Lower lobe of right lung (tissue), 2 donors: ENCODE data around the gene RNASE1. TPM values are rescaled to one million over a fixed set of nuclear protein-coding genes. Genes with fewer than 3 reads are reported as not detected.

Source experiments
- ATAC-seq, 2 donors: fragments of 200-7000 bp; cut with Tn5 transposase; one replicate each; pipeline ENCODE4 v1.9.1; 2020 to 2022; ENCODE audit warnings: mild to moderate bottlenecking in 2 of 2, moderate library complexity in 2 of 2
- DNase-seq: peaks from one replicate; pipeline ENCODE4 v3.0.0-alpha.2; 2020
- H3K27ac ChIP-seq: fragments of 200-600 bp; one replicate; pipeline ENCODE4 v1.8.0; 2022
- H3K27me3 ChIP-seq: fragments of 200-600 bp; one replicate; pipeline ENCODE4 v1.8.0; 2022; ENCODE audit warnings: low read depth
- H3K36me3 ChIP-seq: fragments of 200-600 bp; one replicate; pipeline ENCODE4 v1.8.0; 2022; ENCODE audit warnings: mild to moderate bottlenecking
- H3K4me1 ChIP-seq: fragments of 200-600 bp; one replicate; pipeline ENCODE4 v1.8.0; 2022
- H3K4me3 ChIP-seq: fragments of 200-600 bp; one replicate; pipeline ENCODE4 v1.8.0; 2022; ENCODE audit warnings: mild to moderate bottlenecking
- H3K9me3 ChIP-seq: fragments of 200-600 bp; one replicate; pipeline ENCODE4 v1.8.0; 2022
- CTCF ChIP-seq: fragments of 200-600 bp; IDR thresholded peaks from one replicate; pipeline ENCODE4 v1.8.0; 2022; ENCODE audit warnings: antibody characterized with exemption, mild to moderate bottlenecking
- intact Hi-C: fragments of 100-400 bp; cut with DNase I; formaldehyde crosslinking; loops from one replicate; pipeline ENCODE4 v1.11.0; 2022
- total RNA-seq: library from RNA; stranded (reverse); fragmentation: NEBNext Ultra II Directional; extraction: Animal tissue kit (Norgen Biotek cat#: 25700); gene quantifications from one replicate; pipeline ENCODE4 v1.2.1, GENCODE V29; 2021
- donor health status: DM: no; HTN: yes; CAD: no; lungs with severe emphysema.

RNASE1 gene
- total RNA-seq, 1 donor from 2014 or later: 694 TPM

GRCh38 chr14:20797164-20797563 lies 5.5 kb downstream of the RNASE1 start:
- TF ChIP-seq CTCF: no peak
- DNase-seq (no peak), ATAC-seq (no peak)
- no peak overlapping the region for H3K4me3 ChIP-seq
- H3K9me3 ChIP-seq: no peaks in the 10 kb centered on the region
- H3K27me3 ChIP-seq: no peaks in the 10 kb centered on the region
- intact Hi-C loops: no loop called here
- no peak overlapping the region for H3K27ac ChIP-seq
- H3K36me3 ChIP-seq: no peaks in the 10 kb centered on the region
- peaks cover 38% of the 10 kb centered on the region for H3K4me1 ChIP-seq

- no peak for TF ChIP-seq CTCF
- Histone ChIP-seq H3K27ac (no peak overlapping the region), H3K4me1 (peaks cover 42% of the 10 kb centered on the region), H3K27me3 (no peaks in the 10 kb centered on the region), H3K36me3 (no peaks in the 10 kb centered on the region), H3K9me3 (no peaks in the 10 kb centered on the region), H3K4me3 (no peak overlapping the region)
- DNase-seq (no peak), ATAC-seq (no peak)
- intact Hi-C loops: no loop called here
These were observed 7.8 kb downstream of the RNASE1 start for GRCh38 chr14:20794644-20795369.

GRCh38 chr14:20792556-20792955 lies 10.1 kb downstream of the RNASE1 start:
- intact Hi-C loops: no loop called here
- H3K9me3 ChIP-seq: no peaks in the 10 kb centered on the region
- peaks cover 31% of the 10 kb centered on the region for H3K4me1 ChIP-seq
- no peak overlapping the region for H3K27ac ChIP-seq
- no peaks in the 10 kb centered on the region for H3K36me3 ChIP-seq
- no peaks in the 10 kb centered on the region for H3K27me3 ChIP-seq
- DNase-seq (no peak), ATAC-seq (no peak)
- no peak overlapping the region for H3K4me3 ChIP-seq
- no peak for TF ChIP-seq CTCF

GRCh38 chr14:20791597-20791996 lies 11.0 kb downstream of the RNASE1 start:
- intact Hi-C loops: no loop called here
- no peak for ATAC-seq
- H3K4me3 ChIP-seq: no peak overlapping the region

GRCh38 chr14:20791187-20791586 lies 11.5 kb downstream of the RNASE1 start:
- intact Hi-C loops: no loop called here
- Histone ChIP-seq H3K9me3 (no peaks in the 10 kb centered on the region), H3K4me3 (no peak overlapping the region), H3K27ac (peak overlapping the region; percentile 13), H3K4me1 (peaks cover 29% of the 10 kb centered on the region), H3K36me3 (no peaks in the 10 kb centered on the region), H3K27me3 (no peaks in the 10 kb centered on the region)
- DNase-seq (no peak), ATAC-seq (no peak)
- no peak for TF ChIP-seq CTCF

More at GRCh38 chr14:20791597-20791996, 11.0 kb downstream of the RNASE1 start:
- H3K27ac ChIP-seq: peak overlapping the region; percentile 28
- no peaks in the 10 kb centered on the region for H3K27me3 ChIP-seq
- H3K9me3 ChIP-seq: no peaks in the 10 kb centered on the region
- DNase-seq: no peak
- no peak for TF ChIP-seq CTCF
- H3K4me1 ChIP-seq: peaks cover 29% of the 10 kb centered on the region
- H3K36me3 ChIP-seq: no peaks in the 10 kb centered on the region
